Transverse colon (tissue), 4 donors: ENCODE data around the gene STAC3. TPM values are rescaled to one million over a fixed set of nuclear protein-coding genes. Genes with fewer than 3 reads are reported as not detected.

Source experiments
- DNase-seq: peaks from one replicate; pipeline ENCODE4 v3.0.0-alpha.2; 2019
- H3K27ac ChIP-seq, 4 donors: fragments of 200-600 bp; sonication (generic); 2 replicates each; pipeline ENCODE4 v1.5.1; 2016 to 2018; ENCODE audit warnings: inconsistent platforms in 4 of 4
- H3K27me3 ChIP-seq: fragments of 200-600 bp; sonication (generic); 2 replicates; pipeline ENCODE4 v1.5.1; 2017; ENCODE audit warnings: inconsistent platforms
- H3K36me3 ChIP-seq, 4 donors: fragments of 200-600 bp; sonication (generic); 2 replicates each; pipeline ENCODE4 v1.5.1; 2017 to 2019; ENCODE audit warnings: inconsistent platforms in 4 of 4
- H3K4me1 ChIP-seq, 4 donors: fragments of 200-600 bp; sonication (generic); 2 replicates each; pipeline ENCODE4 v1.5.1; 2017 to 2020; ENCODE audit warnings: inconsistent platforms in 4 of 4
- H3K4me3 ChIP-seq, 4 donors: fragments of 200-600 bp; sonication (generic); 1 replicate in 1 of 4; 2 replicates in 3 of 4; pipeline versions ENCODE4 v1.5.1 to v1.6.1; 2017 to 2019; ENCODE audit warnings: inconsistent platforms in 4 of 4
- H3K9me3 ChIP-seq, 2 donors: fragments of 200-600 bp; sonication (generic); 2 replicates each; pipeline ENCODE4 v1.5.1; 2017 to 2019; ENCODE audit warnings: inconsistent platforms in 2 of 2
- EP300 ChIP-seq: sonication (generic); formaldehyde crosslinking; IDR thresholded peaks from one replicate; pipeline ENCODE4 v1.6.1; 2017; ENCODE audit warnings: antibody characterized with exemption, low read depth
- POLR2A ChIP-seq: fragments of 450-650 bp; IDR thresholded peaks from one replicate; pipeline ENCODE4 v1.6.1; 2016; ENCODE audit warnings: antibody characterized with exemption, mild to moderate bottlenecking, moderate library complexity
- POLR2AphosphoS5 ChIP-seq, 3 donors: sonication (generic); formaldehyde crosslinking; IDR thresholded peaks; one replicate each; pipeline ENCODE4 v1.6.1; 2016; ENCODE audit warnings: antibody characterized with exemption in 3 of 3
- WGBS, 2 donors: methylation state at CpG; one replicate each; pipeline ENCODE4 v1.1.5; 2018; ENCODE audit warnings: low coverage in 1 of 2; 5-methylcytosine and 5-hydroxymethylcytosine counted together
- in situ Hi-C, 4 donors: fragments of 200-750 bp; cut with MboI; loops; one replicate each; pipeline versions ENCODE4 v1.15.0 to v1.15.1; 2017; ENCODE audit warnings: low sequenced_read_pairs in 3 of 4, low pct_ligation_motif_present in 1 of 4, low pct_unique_long_range_greater_than_20kb in 1 of 4
- intact Hi-C: fragments of 100-400 bp; cut with DNase I; formaldehyde crosslinking; loops from one replicate; pipeline ENCODE4 v1.15.1; 2023; ENCODE audit warnings: low total_unique reads
- total RNA-seq, 4 donors: library from RNA; depleted of rRNA; stranded (reverse); fragments of >200 nt; gene quantifications; one replicate each; pipeline ENCODE4 v1.1.0, GENCODE V29; 2016
- TF ChIP-seq, protein P1 (sequence below), 5 experiments: fragments of 200-600 bp in 3 of 5; fragments of 450-650 bp in 2 of 5; sonication (generic) in 3 of 5; IDR thresholded peaks; 1 replicate in 2 of 5; 2 replicates in 3 of 5; pipeline ENCODE4 v1.5.1; 2016 to 2017; ENCODE audit warnings: antibody characterized with exemption in 5 of 5, inconsistent platforms in 3 of 5, mild to moderate bottlenecking in 2 of 5, moderate library complexity in 1 of 5

Gene STAC3
- total RNA-seq, 4 donors from 2014 or later = 1.8 to 3.3 (median 1.9) TPM

DNA sequence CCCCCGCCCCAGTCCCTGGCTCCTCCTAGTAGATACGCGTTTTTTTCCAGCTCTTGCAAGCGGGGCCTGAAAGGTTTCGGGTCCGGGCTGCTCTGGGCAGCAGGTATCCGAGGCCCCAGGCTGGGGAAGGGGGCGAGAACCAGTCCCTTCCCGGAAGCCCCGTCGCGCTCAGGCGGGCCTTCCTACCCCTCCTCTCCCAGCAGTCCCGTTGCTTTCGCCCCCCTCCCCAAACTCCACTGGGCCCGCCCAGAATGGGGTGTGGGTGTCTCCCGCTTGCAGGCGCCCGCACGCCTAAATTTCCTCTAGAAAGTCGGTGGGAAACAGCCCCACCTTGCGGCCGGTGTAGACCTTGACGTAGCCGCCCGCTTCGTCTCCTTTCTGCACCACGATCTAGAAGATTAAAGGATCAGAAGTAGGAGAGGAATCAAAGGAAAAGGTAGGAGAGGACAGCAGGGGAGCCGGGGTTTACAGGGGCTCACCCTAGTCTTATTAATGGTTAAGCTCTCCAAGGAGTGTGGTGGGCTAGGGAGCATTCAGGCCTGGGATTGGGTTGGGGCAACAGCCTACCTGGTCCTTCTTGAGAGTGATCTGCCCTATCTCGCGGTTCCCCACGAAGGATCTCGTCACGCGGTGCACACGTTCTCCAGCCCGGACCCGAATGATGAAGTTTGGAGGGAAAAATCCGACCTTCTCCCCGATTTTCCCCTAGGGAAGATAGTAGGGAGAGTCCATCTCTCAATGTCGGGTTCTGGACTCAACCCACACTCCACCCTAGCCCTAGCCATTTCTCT lies 7.3 kb downstream of the STAC3 start:
- WGBS, 2 donors = 0 to 10% methylated on average over 1 to 40 of the region's 41 CpGs

DNA sequence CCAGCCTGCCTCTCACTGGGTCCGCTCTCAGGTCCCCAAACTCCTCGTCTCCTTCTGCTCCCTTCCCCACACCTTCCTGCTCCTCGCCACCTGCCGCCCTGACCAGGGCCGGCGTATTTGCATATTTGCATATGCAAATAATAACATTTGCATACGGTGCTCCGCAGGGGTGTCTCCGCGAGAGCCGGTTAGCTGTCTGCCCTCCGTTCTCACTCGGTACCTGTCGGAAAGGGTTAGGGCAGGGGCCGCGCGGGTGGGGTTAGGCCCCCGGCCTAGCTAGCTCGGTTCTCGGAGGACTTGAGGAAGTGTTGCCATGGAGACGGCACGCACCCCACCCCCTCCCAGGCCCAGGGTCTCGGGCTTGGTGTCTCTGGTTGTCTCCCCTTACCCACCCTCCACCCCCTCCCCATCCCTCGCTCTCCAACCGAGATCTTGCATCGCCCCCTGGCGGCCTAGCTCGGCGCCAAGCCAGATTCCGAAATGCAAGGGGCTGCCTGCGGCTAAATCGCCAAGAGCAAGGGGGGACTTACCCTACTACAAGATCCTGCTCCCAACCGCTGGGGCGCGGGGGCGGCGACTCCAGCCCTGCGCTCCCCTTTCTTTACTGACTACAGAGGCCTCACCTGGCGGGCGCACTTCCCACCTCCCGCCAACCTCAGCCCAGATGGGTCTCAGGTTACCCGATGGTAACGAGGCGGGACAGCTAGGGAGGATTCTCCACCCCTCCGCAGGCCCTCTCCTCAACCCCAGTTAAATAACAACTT lies 8.1 kb downstream of the STAC3 start:
- Histone ChIP-seq H3K36me3 (no peaks in the 10 kb centered on the region), H3K27me3 (peaks cover 65% of the 10 kb centered on the region), H3K27ac (peak overlapping the region in 1 of 4 donors; percentile 33), H3K9me3 (no peaks in the 10 kb centered on the region), H3K4me3 (peak overlapping the region in 2 of 4 donors; percentile 15 to 42), H3K4me1 (peaks cover 39 to 59% (median 56%) of the 10 kb centered on the region in 4 donors)
- in situ Hi-C loops (no loop called here), intact Hi-C loops (loop anchor here (1.0 kb wide), 1 partner anchor 25 kb away; no protein-coding TSS in a partner anchor)
- TF ChIP-seq EP300 = no peak
- no peak for TF ChIP-seq POLR2A
- no peak for TF ChIP-seq POLR2AphosphoS5 (IDR thresholded peaks at IDR 0.05)
- TF ChIP-seq, protein P1, sequence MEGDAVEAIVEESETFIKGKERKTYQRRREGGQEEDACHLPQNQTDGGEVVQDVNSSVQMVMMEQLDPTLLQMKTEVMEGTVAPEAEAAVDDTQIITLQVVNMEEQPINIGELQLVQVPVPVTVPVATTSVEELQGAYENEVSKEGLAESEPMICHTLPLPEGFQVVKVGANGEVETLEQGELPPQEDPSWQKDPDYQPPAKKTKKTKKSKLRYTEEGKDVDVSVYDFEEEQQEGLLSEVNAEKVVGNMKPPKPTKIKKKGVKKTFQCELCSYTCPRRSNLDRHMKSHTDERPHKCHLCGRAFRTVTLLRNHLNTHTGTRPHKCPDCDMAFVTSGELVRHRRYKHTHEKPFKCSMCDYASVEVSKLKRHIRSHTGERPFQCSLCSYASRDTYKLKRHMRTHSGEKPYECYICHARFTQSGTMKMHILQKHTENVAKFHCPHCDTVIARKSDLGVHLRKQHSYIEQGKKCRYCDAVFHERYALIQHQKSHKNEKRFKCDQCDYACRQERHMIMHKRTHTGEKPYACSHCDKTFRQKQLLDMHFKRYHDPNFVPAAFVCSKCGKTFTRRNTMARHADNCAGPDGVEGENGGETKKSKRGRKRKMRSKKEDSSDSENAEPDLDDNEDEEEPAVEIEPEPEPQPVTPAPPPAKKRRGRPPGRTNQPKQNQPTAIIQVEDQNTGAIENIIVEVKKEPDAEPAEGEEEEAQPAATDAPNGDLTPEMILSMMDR (IDR thresholded peaks at IDR 0.05) = peak; percentile 34 to 74 (median 63)
- peak; percentile 72 for DNase-seq
- 1% methylated on average over 36 of the region's 45 CpGs; no CpG with 5 or more reads in 1 of the 2 donors for WGBS, 2 donors

More for the DNA sequence above, 7.3 kb downstream of the STAC3 start:
- H3K27ac ChIP-seq = peak overlapping the region in 1 of 4 donors; percentile 22
- H3K27me3 ChIP-seq = peaks cover 57% of the 10 kb centered on the region
- TF ChIP-seq, protein P1 (IDR thresholded peaks at IDR 0.05) = peak; percentile 63 to 82 (median 73)
- TF ChIP-seq EP300 (no peak), POLR2AphosphoS5 (IDR thresholded peaks at IDR 0.05) (no peak), POLR2A (no peak)
- in situ Hi-C loops (no loop called here), intact Hi-C loops (loop anchor here (1.0 kb wide), 1 partner anchor 25 kb away; no protein-coding TSS in a partner anchor)
- no peaks in the 10 kb centered on the region for H3K36me3 ChIP-seq
- H3K4me1 ChIP-seq = peaks cover 31 to 51% (median 48%) of the 10 kb centered on the region in 4 donors
- peak overlapping the region in 2 of 4 donors; percentile 15 to 42 for H3K4me3 ChIP-seq
- H3K9me3 ChIP-seq = no peaks in the 10 kb centered on the region
- DNase-seq = peak; percentile 86

DNA sequence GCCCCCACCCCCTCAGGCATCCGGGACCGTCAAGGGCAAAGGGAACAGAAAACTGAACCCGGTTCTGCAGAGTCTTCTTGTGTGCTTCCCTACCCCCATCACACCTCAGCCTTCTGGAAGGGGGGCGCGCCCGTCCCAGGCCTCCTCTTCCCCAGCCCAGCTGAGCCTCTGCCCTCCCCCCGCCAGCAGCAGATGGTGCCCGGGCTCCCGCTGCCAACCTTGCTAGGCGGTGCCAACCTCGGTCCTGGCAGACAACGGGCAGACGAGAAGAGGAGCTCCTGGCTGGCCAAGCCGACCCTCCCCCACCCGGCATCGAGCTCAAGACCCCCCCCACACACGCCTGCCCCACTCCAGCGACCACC lies 8.7 kb downstream of the STAC3 start:
- in situ Hi-C loops (no loop called here), intact Hi-C loops (no loop called here)
- Histone ChIP-seq H3K4me1 (peaks cover 40 to 63% (median 59%) of the 10 kb centered on the region in 4 donors), H3K36me3 (no peaks in the 10 kb centered on the region), H3K9me3 (no peaks in the 10 kb centered on the region), H3K27ac (peak overlapping the region in 1 of 4 donors; percentile 33), H3K27me3 (peaks cover 71% of the 10 kb centered on the region), H3K4me3 (peak overlapping the region in 2 of 4 donors; percentile 3 to 42)
- TF ChIP-seq EP300 (no peak), POLR2AphosphoS5 (IDR thresholded peaks at IDR 0.05) (no peak), POLR2A (no peak)
- TF ChIP-seq, protein P1 (IDR thresholded peaks at IDR 0.05) = no peak
- DNase-seq = peak; percentile 56
- WGBS, 2 donors = 0 to 3% methylated on average over 3 to 18 of the region's 18 CpGs
